H1 (cell line): ENCODE results near the gene ADAM20. TPM values are rescaled to one million over a fixed set of nuclear protein-coding genes. Genes with fewer than 3 reads are reported as not detected.

ENCODE experiments used
- CTCF ChIA-PET: fragments of 300-600 bp; sonication (Branson Sonifier 250); formaldehyde crosslinking; loops from one replicate; lab custom pipeline; 2021; ENCODE audit not compliant: partially characterized antibody; lab: Charles Lee
- POLR2A ChIA-PET: fragments of 300-600 bp; sonication (Branson Sonifier 250); formaldehyde crosslinking; loops from one replicate; lab custom pipeline; 2021; ENCODE audit warnings: inconsistent platforms; ENCODE audit not compliant: partially characterized antibody; lab: Charles Lee
- DNase-seq, 2 experiments: peaks; one replicate each; pipeline versions ENCODE4 v3.0.0 to v3.0.0-alpha.2; 2010 to 2022; ENCODE audit warnings: low spot score in 2 of 2, low read depth in 1 of 2, mixed read lengths in 1 of 2
- FAIRE-seq: peaks from 2 replicates; lab custom pipeline; 2011; peaks lifted over from hg19 to GRCh38; lab: Jason Lieb, UNC
- H2AFZ ChIP-seq: 2 replicates; pipeline ENCODE4 v1.8.1; 2012; ENCODE audit warnings: low read length, inconsistent platforms
- H2AK5ac ChIP-seq: 2 replicates; pipeline ENCODE4 v1.6.1; 2013; ENCODE audit warnings: low read depth, low read length
- H2BK120ac ChIP-seq: replicated peaks from 2 replicates; pipeline ENCODE3; 2013; ENCODE audit warnings: low read depth, low read length, inconsistent platforms
- H2BK12ac ChIP-seq: 2 replicates; pipeline ENCODE4 v1.6.1; 2013; ENCODE audit warnings: low read depth, low read length
- H2BK15ac ChIP-seq: 2 replicates; pipeline ENCODE4 v1.6.1; 2013; ENCODE audit warnings: low read length
- H2BK20ac ChIP-seq: 2 replicates; pipeline ENCODE4 v1.6.1; 2013; ENCODE audit warnings: low read length
- H2BK5ac ChIP-seq: 2 replicates; pipeline ENCODE4 v1.6.1; 2013; ENCODE audit warnings: low read depth, low read length
- H3K14ac ChIP-seq: 2 replicates; pipeline ENCODE4 v1.6.1; 2013; ENCODE audit warnings: inconsistent platforms; ENCODE audit not compliant: insufficient read length
- H3K18ac ChIP-seq: 2 replicates; pipeline ENCODE4 v1.6.1; 2013; ENCODE audit warnings: low read length; ENCODE audit errors: extremely low read depth
- H3K23ac ChIP-seq: 2 replicates; pipeline ENCODE4 v1.6.1; 2013; ENCODE audit warnings: inconsistent platforms; ENCODE audit not compliant: insufficient read length
- H3K23me2 ChIP-seq: 2 replicates; pipeline ENCODE4 v1.6.1; 2013; ENCODE audit warnings: low read depth, low read length
- H3K27ac ChIP-seq: 2 replicates; pipeline ENCODE4 v1.6.1; 2011; ENCODE audit warnings: low read depth, low read length, inconsistent platforms
- H3K27me3 ChIP-seq, 4 experiments: replicated peaks in 1 of 4; 1 replicate in 1 of 4; 2 replicates in 3 of 4; pipeline versions ENCODE4 v1.6.1 to v1.8.1; 2011 to 2013; ENCODE audit warnings: low read length in 3 of 4, mild to moderate bottlenecking in 3 of 4, inconsistent platforms in 2 of 4, mixed read lengths in 2 of 4, moderate library complexity in 1 of 4; ENCODE audit not compliant: control insufficient read depth in 3 of 4, insufficient read depth in 3 of 4; ENCODE audit errors: extremely low read depth in 1 of 4
- H3K36me3 ChIP-seq, 4 experiments: 2 replicates each; pipeline versions ENCODE4 v1.6.1 to v1.8.1; 2011 to 2013; ENCODE audit warnings: mild to moderate bottlenecking in 4 of 4, low read length in 3 of 4, moderate library complexity in 2 of 4, control low read depth in 1 of 4, inconsistent platforms in 1 of 4; ENCODE audit not compliant: insufficient read depth in 4 of 4, control insufficient read depth in 2 of 4
- H3K4ac ChIP-seq: replicated peaks from 2 replicates; pipeline ENCODE3; 2013; ENCODE audit warnings: low read length, low read depth, mixed read lengths, inconsistent platforms; ENCODE audit not compliant: insufficient read length
- H3K4me1 ChIP-seq, 4 experiments: replicated peaks in 1 of 4; 1 replicate in 1 of 4; 2 replicates in 3 of 4; pipeline versions ENCODE4 v1.6.1 to v1.8.1; 2011 to 2013; ENCODE audit warnings: low read length in 3 of 4, inconsistent platforms in 2 of 4, mixed read lengths in 1 of 4; ENCODE audit not compliant: insufficient read depth in 4 of 4, control insufficient read depth in 3 of 4
- H3K4me2 ChIP-seq, 2 experiments: 2 replicates each; pipeline versions ENCODE4 v1.6.1 to v1.8.1; 2011 to 2013; ENCODE audit warnings: low read depth in 2 of 2, low read length in 2 of 2, control low read depth in 1 of 2, inconsistent platforms in 1 of 2, mild to moderate bottlenecking in 1 of 2; ENCODE audit not compliant: insufficient read depth in 1 of 2
- H3K4me3 ChIP-seq, 4 experiments: fragments of 200-600, 300-600 bp in 1 of 4; sonication (generic), shearing (Covaris generic), sonication (Bioruptor Twin) in 1 of 4; 2 replicates each; pipeline versions ENCODE4 v1.5.1 to v1.8.1; 2011 to 2016; ENCODE audit warnings: low read length in 4 of 4, low read depth in 3 of 4, control low read depth in 2 of 4, inconsistent platforms in 2 of 4, mild to moderate bottlenecking in 2 of 4, mixed read lengths in 1 of 4, moderate library complexity in 1 of 4; ENCODE audit not compliant: insufficient read depth in 2 of 4; ENCODE audit errors: extremely low read depth in 1 of 4
- H3K56ac ChIP-seq: replicated peaks from 2 replicates; pipeline ENCODE3; 2013; ENCODE audit warnings: low read depth, mild to moderate bottlenecking, mixed read lengths, low read length, inconsistent platforms; ENCODE audit not compliant: insufficient read length
- H3K79me1 ChIP-seq: 2 replicates; pipeline ENCODE4 v1.6.1; 2013; ENCODE audit warnings: low read depth, low read length, control low read depth
- H3K79me2 ChIP-seq, 2 experiments: 2 replicates each; pipeline versions ENCODE4 v1.6.1 to v1.8.1; 2012 to 2013; ENCODE audit warnings: low read length in 2 of 2, mild to moderate bottlenecking in 2 of 2, inconsistent platforms in 1 of 2; ENCODE audit not compliant: insufficient read depth in 2 of 2, control insufficient read depth in 1 of 2
- H3K9ac ChIP-seq, 4 experiments: replicated peaks in 1 of 4; 1 replicate in 1 of 4; 2 replicates in 3 of 4; pipeline versions ENCODE4 v1.6.1 to v1.8.1; 2011 to 2013; ENCODE audit warnings: low read depth in 3 of 4, low read length in 3 of 4, control low read depth in 2 of 4, mild to moderate bottlenecking in 2 of 4, moderate library complexity in 2 of 4, inconsistent platforms in 1 of 4; ENCODE audit errors: extremely low read depth in 1 of 4
- H3K9me3 ChIP-seq, 2 experiments: 2 replicates each; pipeline versions ENCODE4 v1.6.1 to v1.8.1; 2012 to 2013; ENCODE audit warnings: mild to moderate bottlenecking in 2 of 2, moderate library complexity in 2 of 2, control low read depth in 1 of 2, inconsistent platforms in 1 of 2, low read depth in 1 of 2, low read length in 1 of 2, mixed read lengths in 1 of 2; ENCODE audit not compliant: insufficient read depth in 2 of 2
- H4K20me1 ChIP-seq, 2 experiments: replicated peaks in 1 of 2; 2 replicates each; pipeline versions ENCODE3 to v1.8.1; 2011 to 2013; ENCODE audit warnings: inconsistent platforms in 2 of 2, low read length in 2 of 2, mild to moderate bottlenecking in 1 of 2; ENCODE audit not compliant: insufficient read depth in 2 of 2, control insufficient read depth in 1 of 2
- H4K5ac ChIP-seq: 2 replicates; pipeline ENCODE4 v1.6.1; 2013; ENCODE audit warnings: low read length, low read depth, mixed read lengths, inconsistent platforms; ENCODE audit not compliant: insufficient read length
- H4K8ac ChIP-seq: 2 replicates; pipeline ENCODE4 v1.8.0; 2013; ENCODE audit warnings: mild to moderate bottlenecking, moderate library complexity, low read length, inconsistent platforms; ENCODE audit not compliant: insufficient read depth; ENCODE audit errors: extremely low read depth
- H4K91ac ChIP-seq: replicated peaks from 2 replicates; pipeline ENCODE3; 2013; ENCODE audit warnings: low read length, mixed read lengths, inconsistent platforms; ENCODE audit not compliant: insufficient read length
- BACH1 ChIP-seq: IDR thresholded peaks from 2 replicates; pipeline ENCODE4 v1.6.1; 2012; ENCODE audit warnings: low read length, improper control_type of control experiment
- CTCF ChIP-seq, 3 experiments: IDR thresholded peaks; 1 replicate in 2 of 3; 2 replicates in 1 of 3; pipeline versions ENCODE4 v1.5.1 to v1.6.1; 2011; ENCODE audit warnings: low read length in 3 of 3, mild to moderate bottlenecking in 3 of 3, inconsistent platforms in 2 of 3, low read depth in 1 of 3, moderate library complexity in 1 of 3; ENCODE audit not compliant: insufficient read depth in 1 of 3; ENCODE audit errors: control extremely low read depth in 1 of 3
- HDAC2 ChIP-seq, 2 experiments: fragments of 300-600 bp in 1 of 2; sonication (generic) in 1 of 2; IDR thresholded peaks; 2 replicates each; pipeline ENCODE4 v1.6.1; 2011 to 2012; ENCODE audit warnings: low read depth in 2 of 2, low read length in 2 of 2, mild to moderate bottlenecking in 2 of 2, moderate library complexity in 2 of 2, borderline replicate concordance in 1 of 2, inconsistent platforms in 1 of 2
- KDM5A ChIP-seq: fragments of 200-600 bp; IDR thresholded peaks from 2 replicates; pipeline ENCODE4 v1.7.1; 2012; ENCODE audit warnings: mild to moderate bottlenecking, low read length, inconsistent platforms, mixed read lengths
- MAX ChIP-seq: IDR thresholded peaks from 2 replicates; pipeline ENCODE4 v1.6.1; 2012; ENCODE audit warnings: inconsistent platforms
- PHF8 ChIP-seq: fragments of 200-600 bp; sonication (generic); conservative IDR thresholded peaks from 2 replicates; pipeline ENCODE4 v1.7.1; 2012; ENCODE audit warnings: low read depth, mild to moderate bottlenecking, inconsistent platforms, low read length, moderate library complexity
- RFX5 ChIP-seq: IDR thresholded peaks from 2 replicates; pipeline ENCODE4 v1.6.1; 2011; ENCODE audit warnings: low read depth, low read length, improper control_type of control experiment, borderline replicate concordance
- SAP30 ChIP-seq: fragments of 300-600 bp; sonication (generic); IDR thresholded peaks from 2 replicates; pipeline ENCODE4 v1.7.1; 2012; ENCODE audit warnings: low read length, moderate library complexity, mild to moderate bottlenecking, inconsistent platforms; ENCODE audit not compliant: insufficient read depth, insufficient replicate concordance
- SP2 ChIP-seq: IDR thresholded peaks from 2 replicates; pipeline ENCODE4 v1.6.1; 2012; ENCODE audit warnings: mild to moderate bottlenecking, low read length, inconsistent platforms
- SP4 ChIP-seq: IDR thresholded peaks from 2 replicates; pipeline ENCODE4 v1.6.1; 2012; ENCODE audit warnings: low read length, inconsistent platforms
- TAF7 ChIP-seq: optimal IDR thresholded peaks from 2 replicates; pipeline ENCODE3; 2011; ENCODE audit warnings: low read depth, mild to moderate bottlenecking, inconsistent platforms, low read length, moderate library complexity, borderline replicate concordance
- WGBS, 2 experiments: shearing (Covaris generic) in 1 of 2; methylation state at CpG; one replicate each; pipeline versions ENCODE4 v1.1.6 to v1.1.7; 2013 to 2015; ENCODE audit warnings: low lambda C conversion rate in 2 of 2, mixed read lengths in 2 of 2, inconsistent platforms in 1 of 2, low coverage in 1 of 2, missing lambda C conversion rate in 1 of 2; ENCODE audit not compliant: insufficient replicate concordance in 2 of 2, insufficient coverage in 1 of 2, insufficient read length in 1 of 2; ENCODE audit errors: extremely low coverage in 1 of 2, missing lambda C conversion rate in 1 of 2; 5-methylcytosine and 5-hydroxymethylcytosine counted together
- polyA plus RNA-seq, 7 experiments: library from polyadenylated mRNA; depleted of rRNA in 3 of 7; stranded (reverse) in 5 of 7; unstranded in 2 of 7; fragments of >200 nt in 5 of 7; fragments of 200-250 nt in 2 of 7; gene quantifications; 1 replicate in 5 of 7; 2 replicates in 1 of 7; 4 replicates in 1 of 7; pipeline versions ENCODE4 v1.2.1 to v1.2.3, GENCODE V29; 2011 to 2013; ENCODE audit warnings: missing spikeins in 2 of 7, mixed read lengths in 2 of 7
- total RNA-seq: library from RNA; stranded (reverse); fragmentation: NEBNext Ultra II Directional; extraction: Animal tissue kit (Norgen Biotek cat#: 25700); gene quantifications from 2 replicates; pipeline ENCODE4 v1.2.1, GENCODE V29; 2021

The ADAM20 gene
- total and polyA plus RNA-seq, 2 of the 8 experiments (the other 6 are each of a cell fraction or from before 2014, with no cell fraction given) = 0.11 to 0.26 TPM

- CTCF ChIA-PET = interaction anchor here (0.8 kb wide), 1 partner anchor 1615 kb away, joined by 3 read pairs; no protein-coding TSS in a partner anchor
- FAIRE-seq = no peak
- H4K5ac ChIP-seq = no peak overlapping the region
- H2AK5ac ChIP-seq = no peak overlapping the region
- H2BK120ac ChIP-seq = no peak overlapping the region
- WGBS, 2 experiments = 96% methylated on average over 4 of the region's 4 CpGs; no CpG with 5 or more reads in 1 of the 2 experiments
- no peak overlapping the region for H3K9ac ChIP-seq
- H3K14ac ChIP-seq = no peak overlapping the region
- H2BK20ac ChIP-seq = no peak overlapping the region
- peaks cover 22 to 30% of the 10 kb centered on the region in 2 experiments for H3K9me3 ChIP-seq
- H4K20me1 ChIP-seq = peaks cover 0 to 3% of the 10 kb centered on the region in 2 experiments
- H2BK15ac ChIP-seq = no peak overlapping the region
- no peaks in the 10 kb centered on the region for H3K23me2 ChIP-seq
- H3K4ac ChIP-seq = no peak overlapping the region
- no peak for DNase-seq
- peaks cover 0 to 32% (median 13%) of the 10 kb centered on the region in 4 experiments; a peak in 7 of 8 replicates for H3K36me3 ChIP-seq
- H3K79me2 ChIP-seq = peaks cover 3 to 10% of the 10 kb centered on the region in 2 experiments; a peak in 1 of 4 replicates
- H2BK5ac ChIP-seq = no peak overlapping the region
- no peaks in the 10 kb centered on the region; a peak in 1 of 7 replicates for H3K4me1 ChIP-seq
- no peak overlapping the region for H4K8ac ChIP-seq
- no peak overlapping the region for H4K91ac ChIP-seq
- H3K27ac ChIP-seq = no peak overlapping the region
- H3K79me1 ChIP-seq = no peaks in the 10 kb centered on the region
- POLR2A ChIA-PET = no interaction called here
- no peak overlapping the region for H3K23ac ChIP-seq
- no peak overlapping the region for H2AFZ ChIP-seq
- H3K4me2 ChIP-seq = no peak overlapping the region
- no peak overlapping the region for H2BK12ac ChIP-seq
- no peak overlapping the region for H3K56ac ChIP-seq
- no peak overlapping the region for H3K4me3 ChIP-seq
- H3K27me3 ChIP-seq = no peaks in the 10 kb centered on the region
- H3K18ac ChIP-seq = no peak overlapping the region
- TF ChIP-seq RFX5 (no peak), SP4 (no peak), BACH1 (no peak), HDAC2 (IDR thresholded peaks at IDR 0.05; ENCODE audit: borderline replicate concordance in 1 of 2, low read depth in 2 of 2, low read length in 2 of 2) (no peak), CTCF (IDR thresholded peaks at IDR 0.05; ENCODE audit: control extremely low read depth in 1 of 3, insufficient read depth in 1 of 3, low read depth in 1 of 3, low read length in 3 of 3) (no peak), TAF7 (no peak), KDM5A (no peak), MAX (no peak), SP2 (no peak), SAP30 (no peak), PHF8 (no peak)
These were observed 28.6 kb upstream of the ADAM20 start for GRCh38 chr14:70563417-70563816.
